Liver (tissue), 9 donors: Measurements from ENCODE around the gene ANKFN1. TPM values are rescaled to one million over a fixed set of nuclear protein-coding genes. Genes with fewer than 3 reads are reported as not detected.

Experiments used
- DNase-seq: peaks from one replicate; pipeline ENCODE4 v3.0.0-alpha.2; 2017; ENCODE audit warnings: low spot score
- H3K27ac ChIP-seq, 2 donors: one replicate each; pipeline ENCODE4 v1.7.0; 2013; ENCODE audit warnings: inconsistent platforms in 2 of 2, low read length in 2 of 2, control low read depth in 1 of 2, low read depth in 1 of 2, mild to moderate bottlenecking in 1 of 2
- H3K27me3 ChIP-seq, 4 donors: one replicate each; pipeline versions ENCODE4 v1.6.1 to v1.7.0; 2013; ENCODE audit warnings: low read length in 3 of 4, inconsistent platforms in 1 of 4, mild to moderate bottlenecking in 1 of 4, moderate library complexity in 1 of 4; ENCODE audit not compliant: control insufficient read depth in 4 of 4, insufficient read depth in 4 of 4
- H3K36me3 ChIP-seq, 4 donors: one replicate each; pipeline versions ENCODE4 v1.6.1 to v1.7.0; 2013; ENCODE audit warnings: low read length in 3 of 4, mild to moderate bottlenecking in 3 of 4, low read depth in 1 of 4, moderate library complexity in 1 of 4; ENCODE audit not compliant: control insufficient read depth in 4 of 4, insufficient read depth in 3 of 4
- H3K4me1 ChIP-seq, 4 donors: one replicate each; pipeline versions ENCODE4 v1.6.1 to v1.7.0; 2013; ENCODE audit warnings: low read length in 3 of 4, mild to moderate bottlenecking in 3 of 4, moderate library complexity in 1 of 4; ENCODE audit not compliant: control insufficient read depth in 4 of 4, insufficient read depth in 4 of 4
- H3K4me3 ChIP-seq, 3 donors: one replicate each; pipeline versions ENCODE4 v1.6.1 to v1.7.0; 2013; ENCODE audit warnings: low read length in 3 of 3, control low read depth in 1 of 3, low read depth in 1 of 3, mild to moderate bottlenecking in 1 of 3
- H3K9ac ChIP-seq, 2 donors: one replicate each; pipeline ENCODE4 v1.7.0; 2013; ENCODE audit warnings: low read length in 2 of 2, mild to moderate bottlenecking in 2 of 2, moderate library complexity in 2 of 2, control low read depth in 1 of 2, low read depth in 1 of 2
- H3K9me3 ChIP-seq, 4 donors: one replicate each; pipeline versions ENCODE4 v1.6.1 to v1.7.0; 2013; ENCODE audit warnings: low read length in 3 of 4; ENCODE audit not compliant: control insufficient read depth in 4 of 4
- CTCF ChIP-seq: fragments of 150-350 bp; IDR thresholded peaks from 2 replicates; pipeline ENCODE4 v1.5.1; 2017; ENCODE audit warnings: improper control_type of control experiment, low read depth, low read length; ENCODE audit not compliant: missing input control
- EGR1 ChIP-seq, 2 donors: IDR thresholded peaks; 2 replicates each; pipeline ENCODE4 v1.6.1; 2016 to 2018; ENCODE audit warnings: antibody characterized with exemption in 2 of 2, low read depth in 2 of 2
- FOXA1 ChIP-seq: IDR thresholded peaks from 2 replicates; pipeline ENCODE4 v1.6.1; 2016; ENCODE audit warnings: antibody characterized with exemption
- FOXA2 ChIP-seq: IDR thresholded peaks from 2 replicates; pipeline ENCODE4 v1.6.1; 2016; ENCODE audit warnings: antibody characterized with exemption
- GABPA ChIP-seq, 2 donors: IDR thresholded peaks in 1 of 2; conservative IDR thresholded peaks in 1 of 2; 2 replicates each; pipeline ENCODE4 v1.6.1; 2016; ENCODE audit warnings: antibody characterized with exemption in 2 of 2, mild to moderate bottlenecking in 1 of 2, moderate library complexity in 1 of 2
- HNF4A ChIP-seq, 2 donors: conservative IDR thresholded peaks; 2 replicates each; pipeline ENCODE4 v1.6.1; 2016; ENCODE audit warnings: antibody characterized with exemption in 2 of 2, mild to moderate bottlenecking in 2 of 2
- HNF4G ChIP-seq: IDR thresholded peaks from 2 replicates; pipeline ENCODE4 v1.6.1; 2016; ENCODE audit warnings: antibody characterized with exemption
- JUND ChIP-seq, 2 donors: IDR thresholded peaks; 2 replicates each; pipeline ENCODE4 v1.6.1; 2016; ENCODE audit warnings: antibody characterized with exemption in 2 of 2
- NR2F2 ChIP-seq: IDR thresholded peaks from 2 replicates; pipeline ENCODE4 v1.6.1; 2016; ENCODE audit warnings: antibody characterized with exemption
- RAD21 ChIP-seq, 2 donors: IDR thresholded peaks; 2 replicates each; pipeline ENCODE4 v1.6.1; 2016; ENCODE audit warnings: antibody characterized with exemption in 2 of 2, mild to moderate bottlenecking in 2 of 2
- REST ChIP-seq: IDR thresholded peaks from 2 replicates; pipeline ENCODE4 v1.6.1; 2016; ENCODE audit warnings: antibody characterized with exemption, mild to moderate bottlenecking
- RXRA ChIP-seq, 2 donors: IDR thresholded peaks; 2 replicates each; pipeline ENCODE4 v1.6.1; 2017 to 2018; ENCODE audit warnings: antibody characterized with exemption in 2 of 2, mild to moderate bottlenecking in 1 of 2
- SP1 ChIP-seq: IDR thresholded peaks from 2 replicates; pipeline ENCODE4 v1.6.1; 2018; ENCODE audit warnings: antibody characterized with exemption, mild to moderate bottlenecking
- TAF1 ChIP-seq: conservative IDR thresholded peaks from 2 replicates; pipeline ENCODE4 v1.6.1; 2016; ENCODE audit warnings: antibody characterized with exemption, mild to moderate bottlenecking
- YY1 ChIP-seq: IDR thresholded peaks from 2 replicates; pipeline ENCODE4 v1.6.1; 2016; ENCODE audit warnings: antibody characterized with exemption, mild to moderate bottlenecking
- WGBS: extraction: QIAGEN DNeasy Blood & Tissue Kit; methylation state at CpG from one replicate; pipeline ENCODE4 v1.1.7; 2013; 5-methylcytosine and 5-hydroxymethylcytosine counted together
- polyA plus RNA-seq, 2 donors: library from polyadenylated mRNA; stranded (reverse) in 1 of 2; unstranded in 1 of 2; fragments of 200-250 nt in 1 of 2; fragments of >200 nt in 1 of 2; fragmentation: Nextera tagmentation in 1 of 2; extraction: Ambion mirVana in 1 of 2; gene quantifications; one replicate each; pipeline versions ENCODE4 v1.2.1 to v1.2.3, GENCODE V29; 2013 to 2015
- total RNA-seq, 2 donors: library from RNA; depleted of rRNA; stranded (reverse); fragments of >200 nt; gene quantifications; one replicate each; pipeline ENCODE4 v1.2.3, GENCODE V29; 2014
- TF ChIP-seq, protein P1 (sequence below): IDR thresholded peaks from 2 replicates; pipeline ENCODE4 v1.6.1; 2016; ENCODE audit warnings: antibody characterized with exemption
- TF ChIP-seq, protein P2 (sequence below): IDR thresholded peaks from 2 replicates; pipeline ENCODE4 v1.6.1; 2016; ENCODE audit warnings: antibody characterized with exemption
- TF ChIP-seq, protein P3 (sequence below): IDR thresholded peaks from 2 replicates; pipeline ENCODE4 v1.6.1; 2016; ENCODE audit warnings: antibody characterized with exemption
- donor health status: healthy.
- donor health status: healthy.
- donor health status: healthy.
- donor health status: healthy.
- donor health status: healthy.

ANKFN1 gene
- total and polyA plus RNA-seq, 4 donors = not detected

- H3K27me3 ChIP-seq = peaks cover 0 to 4% (median 0%) of the 10 kb centered on the region in 4 donors
- no peak overlapping the region for H3K9ac ChIP-seq
- no peak overlapping the region for H3K27ac ChIP-seq
- no peak for DNase-seq
- 87% methylated on average over 5 of the region's 5 CpGs for WGBS
- H3K36me3 ChIP-seq = no peaks in the 10 kb centered on the region
- no peak for TF ChIP-seq YY1
- no peak for TF ChIP-seq RXRA (IDR thresholded peaks at IDR 0.05)
- TF ChIP-seq, protein P1, sequence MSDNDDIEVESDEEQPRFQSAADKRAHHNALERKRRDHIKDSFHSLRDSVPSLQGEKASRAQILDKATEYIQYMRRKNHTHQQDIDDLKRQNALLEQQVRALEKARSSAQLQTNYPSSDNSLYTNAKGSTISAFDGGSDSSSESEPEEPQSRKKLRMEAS = no peak
- TF ChIP-seq FOXA1 = no peak
- TF ChIP-seq HNF4G = no peak
- TF ChIP-seq GABPA (IDR thresholded peaks at IDR 0.05 in 1 of 2, conservative IDR thresholded peaks at IDR 0.05 in 1 of 2) = no peak
- TF ChIP-seq CTCF = no peak
- TF ChIP-seq NR2F2 = no peak
- TF ChIP-seq SP1 = no peak
- TF ChIP-seq, protein P2, sequence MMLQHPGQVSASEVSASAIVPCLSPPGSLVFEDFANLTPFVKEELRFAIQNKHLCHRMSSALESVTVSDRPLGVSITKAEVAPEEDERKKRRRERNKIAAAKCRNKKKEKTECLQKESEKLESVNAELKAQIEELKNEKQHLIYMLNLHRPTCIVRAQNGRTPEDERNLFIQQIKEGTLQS = no peak
- TF ChIP-seq HNF4A (conservative IDR thresholded peaks at IDR 0.05) = no peak
- no peak for TF ChIP-seq FOXA2
- TF ChIP-seq, protein P3, sequence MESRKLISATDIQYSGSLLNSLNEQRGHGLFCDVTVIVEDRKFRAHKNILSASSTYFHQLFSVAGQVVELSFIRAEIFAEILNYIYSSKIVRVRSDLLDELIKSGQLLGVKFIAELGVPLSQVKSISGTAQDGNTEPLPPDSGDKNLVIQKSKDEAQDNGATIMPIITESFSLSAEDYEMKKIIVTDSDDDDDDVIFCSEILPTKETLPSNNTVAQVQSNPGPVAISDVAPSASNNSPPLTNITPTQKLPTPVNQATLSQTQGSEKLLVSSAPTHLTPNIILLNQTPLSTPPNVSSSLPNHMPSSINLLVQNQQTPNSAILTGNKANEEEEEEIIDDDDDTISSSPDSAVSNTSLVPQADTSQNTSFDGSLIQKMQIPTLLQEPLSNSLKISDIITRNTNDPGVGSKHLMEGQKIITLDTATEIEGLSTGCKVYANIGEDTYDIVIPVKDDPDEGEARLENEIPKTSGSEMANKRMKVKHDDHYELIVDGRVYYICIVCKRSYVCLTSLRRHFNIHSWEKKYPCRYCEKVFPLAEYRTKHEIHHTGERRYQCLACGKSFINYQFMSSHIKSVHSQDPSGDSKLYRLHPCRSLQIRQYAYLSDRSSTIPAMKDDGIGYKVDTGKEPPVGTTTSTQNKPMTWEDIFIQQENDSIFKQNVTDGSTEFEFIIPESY = no peak
- TF ChIP-seq JUND (IDR thresholded peaks at IDR 0.05) = no peak
- no peak for TF ChIP-seq EGR1 (IDR thresholded peaks at IDR 0.05; ENCODE audit: low read depth in 2 of 2)
- no peak for TF ChIP-seq RAD21 (IDR thresholded peaks at IDR 0.05)
- no peak for TF ChIP-seq TAF1
- no peak for TF ChIP-seq REST
- no peak overlapping the region for H3K4me3 ChIP-seq
- no peaks in the 10 kb centered on the region for H3K4me1 ChIP-seq
- H3K9me3 ChIP-seq = no peaks in the 10 kb centered on the region
Measured at GRCh38 chr17:56178203-56178602, 24.9 kb downstream of the ANKFN1 start.
